ENCODE results near the gene YJEFN3. TPM values are rescaled to one million over a fixed set of nuclear protein-coding genes. Genes with fewer than 3 reads are reported as not detected.

YJEFN3 gene
- total and polyA plus RNA-seq, 4 donors: 0.19 to 0.88 (median 0.63) TPM

- TF ChIP-seq RAD21 (IDR thresholded peaks at IDR 0.05): no peak
- TF ChIP-seq HNF4G (IDR thresholded peaks at IDR 0.05): no peak
- TF ChIP-seq FOXA2 (IDR thresholded peaks at IDR 0.05): no peak
- TF ChIP-seq RXRA (IDR thresholded peaks at IDR 0.05): no peak
- no peak for TF ChIP-seq NR2F2 (IDR thresholded peaks at IDR 0.05)
- TF ChIP-seq, protein P1, sequence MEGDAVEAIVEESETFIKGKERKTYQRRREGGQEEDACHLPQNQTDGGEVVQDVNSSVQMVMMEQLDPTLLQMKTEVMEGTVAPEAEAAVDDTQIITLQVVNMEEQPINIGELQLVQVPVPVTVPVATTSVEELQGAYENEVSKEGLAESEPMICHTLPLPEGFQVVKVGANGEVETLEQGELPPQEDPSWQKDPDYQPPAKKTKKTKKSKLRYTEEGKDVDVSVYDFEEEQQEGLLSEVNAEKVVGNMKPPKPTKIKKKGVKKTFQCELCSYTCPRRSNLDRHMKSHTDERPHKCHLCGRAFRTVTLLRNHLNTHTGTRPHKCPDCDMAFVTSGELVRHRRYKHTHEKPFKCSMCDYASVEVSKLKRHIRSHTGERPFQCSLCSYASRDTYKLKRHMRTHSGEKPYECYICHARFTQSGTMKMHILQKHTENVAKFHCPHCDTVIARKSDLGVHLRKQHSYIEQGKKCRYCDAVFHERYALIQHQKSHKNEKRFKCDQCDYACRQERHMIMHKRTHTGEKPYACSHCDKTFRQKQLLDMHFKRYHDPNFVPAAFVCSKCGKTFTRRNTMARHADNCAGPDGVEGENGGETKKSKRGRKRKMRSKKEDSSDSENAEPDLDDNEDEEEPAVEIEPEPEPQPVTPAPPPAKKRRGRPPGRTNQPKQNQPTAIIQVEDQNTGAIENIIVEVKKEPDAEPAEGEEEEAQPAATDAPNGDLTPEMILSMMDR (IDR thresholded peaks at IDR 0.05; ENCODE audit: low read depth, low read length, missing input control): no peak
- TF ChIP-seq ZBTB33 (IDR thresholded peaks at IDR 0.05): no peak
- no peak for TF ChIP-seq TAF1 (conservative IDR thresholded peaks at IDR 0.05)
- TF ChIP-seq YY1 (IDR thresholded peaks at IDR 0.05): no peak
- Histone ChIP-seq H3K36me3 (ENCODE audit: control insufficient read depth in 4 of 4, insufficient read depth in 3 of 4, low read depth in 1 of 4, low read length in 3 of 4) (peaks cover 0 to 10% (median 6%) of the 10 kb centered on the region in 4 donors), H3K27ac (ENCODE audit: low read depth in 1 of 2, low read length in 2 of 2) (no peak overlapping the region), H3K9me3 (ENCODE audit: control insufficient read depth in 4 of 4, low read length in 3 of 4) (no peaks in the 10 kb centered on the region), H3K4me1 (ENCODE audit: control insufficient read depth in 4 of 4, insufficient read depth in 4 of 4, low read length in 3 of 4) (peaks cover 0 to 7% (median 3%) of the 10 kb centered on the region in 4 donors), H3K9ac (ENCODE audit: low read depth in 1 of 2, low read length in 2 of 2) (no peak overlapping the region), H3K27me3 (ENCODE audit: control insufficient read depth in 4 of 4, insufficient read depth in 4 of 4, low read length in 3 of 4) (no peaks in the 10 kb centered on the region), H3K4me3 (ENCODE audit: low read depth in 1 of 3, low read length in 3 of 3) (no peak overlapping the region)
- no peak for DNase-seq (ENCODE audit: low spot score)
- 96% methylated on average over 27 of the region's 27 CpGs for WGBS
Measured at GRCh38 chr19:19527674-19528625, 761 bp upstream of the YJEFN3 start.

GRCh38 chr19:19529783-19530422 is 1.2 kb downstream of the YJEFN3 start:
- peaks cover 0 to 7% (median 3%) of the 10 kb centered on the region in 4 donors for H3K4me1 ChIP-seq (ENCODE audit: control insufficient read depth in 4 of 4, insufficient read depth in 4 of 4, low read length in 3 of 4)
- peaks cover 0 to 10% (median 6%) of the 10 kb centered on the region in 4 donors for H3K36me3 ChIP-seq (ENCODE audit: control insufficient read depth in 4 of 4, insufficient read depth in 3 of 4, low read depth in 1 of 4, low read length in 3 of 4)
- TF ChIP-seq FOXA1 (IDR thresholded peaks at IDR 0.05) (no peak), RAD21 (IDR thresholded peaks at IDR 0.05) (no peak), GABPA (IDR thresholded peaks at IDR 0.05 in 1 of 2, conservative IDR thresholded peaks at IDR 0.05 in 1 of 2) (no peak), TAF1 (conservative IDR thresholded peaks at IDR 0.05) (no peak), FOXA2 (IDR thresholded peaks at IDR 0.05) (no peak), ZBTB33 (IDR thresholded peaks at IDR 0.05) (no peak)
- no peaks in the 10 kb centered on the region for H3K27me3 ChIP-seq (ENCODE audit: control insufficient read depth in 4 of 4, insufficient read depth in 4 of 4, low read length in 3 of 4)
- WGBS: 81% methylated on average over 11 of the region's 11 CpGs
- no peak overlapping the region for H3K4me3 ChIP-seq (ENCODE audit: low read depth in 1 of 3, low read length in 3 of 3)
- H3K27ac ChIP-seq (ENCODE audit: low read depth in 1 of 2, low read length in 2 of 2): no peak overlapping the region
- H3K9ac ChIP-seq (ENCODE audit: low read depth in 1 of 2, low read length in 2 of 2): no peak overlapping the region
- DNase-seq (ENCODE audit: low spot score): no peak
- H3K9me3 ChIP-seq (ENCODE audit: control insufficient read depth in 4 of 4, low read length in 3 of 4): no peaks in the 10 kb centered on the region
